Measurements from ENCODE around the gene EHD4.

GRCh38 chr15:41949401-41950126 lies 22.8 kb downstream of the EHD4 start:
- TF ChIP-seq CTCF (IDR thresholded peaks at IDR 0.05) (no peak), POLR2A (IDR thresholded peaks at IDR 0.05) (no peak)
